HT1080 (cell line): ENCODE data around the gene ZNF74. TPM values are rescaled to one million over a fixed set of nuclear protein-coding genes. Genes with fewer than 3 reads are reported as not detected.
"Not testable (repeated sequence)": the region's sequence is repeated elsewhere in the genome, so short reads cannot be mapped to it uniquely, and the experiment has no call there.

Experiments
- DNase-seq: peaks from one replicate; pipeline ENCODE4 v3.0.0-alpha.2; 2015; ENCODE audit warnings: low read depth
- total RNA-seq: library from RNA; depleted of rRNA; stranded (reverse); fragments of >200 nt; shearing (Covaris generic); gene quantifications from 2 replicates; pipeline ENCODE4 v1.2.3, GENCODE V29; 2014

ZNF74 gene
- total RNA-seq, 1 experiment from 2014 or later: 11.7 TPM

GRCh38 chr22:20374130-20374529, 19.8 kb upstream of the ZNF74 start:
- DNase-seq: not testable (repeated sequence)

DNA sequence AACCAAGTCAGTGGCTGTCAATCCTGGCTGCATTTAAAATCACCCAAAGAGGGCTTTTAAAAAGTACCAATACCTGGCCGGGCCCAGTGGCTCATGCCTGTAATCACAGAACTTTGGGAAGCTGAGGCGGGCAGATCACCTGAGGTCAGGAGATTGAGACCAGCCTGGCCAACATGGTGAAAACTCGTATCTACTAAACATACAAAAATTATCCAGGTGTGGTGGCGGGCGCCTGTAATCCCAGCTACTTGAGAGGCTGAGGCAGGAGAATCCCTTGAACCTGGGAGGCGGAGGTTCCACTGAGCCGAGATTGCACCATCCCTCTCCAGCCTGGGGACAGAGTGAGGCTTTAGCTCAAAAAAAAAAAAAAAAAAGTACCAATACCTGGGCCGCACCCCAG, 17.7 kb upstream of the ZNF74 start:
- not testable (repeated sequence) for DNase-seq

DNA sequence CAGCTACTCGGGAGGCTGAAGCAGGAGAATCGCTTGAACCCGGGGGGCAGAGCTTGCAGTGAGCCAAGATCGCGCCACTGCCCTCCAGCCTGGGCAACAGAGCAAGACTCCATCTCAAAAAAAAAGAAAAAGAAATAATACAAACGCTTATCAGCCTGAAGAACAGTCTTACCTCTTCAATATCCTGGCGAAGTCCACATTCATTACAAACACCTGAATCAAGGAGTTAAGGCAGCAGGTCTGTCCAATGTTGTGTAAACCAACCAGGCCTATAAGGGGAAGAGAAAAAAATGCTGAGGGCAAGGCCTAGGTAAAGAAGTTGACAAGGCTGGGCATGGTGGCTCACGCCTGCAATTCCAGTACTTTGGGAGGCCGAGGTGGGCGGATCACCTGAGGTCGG, 17.0 kb upstream of the ZNF74 start:
- not testable (repeated sequence) for DNase-seq

DNA sequence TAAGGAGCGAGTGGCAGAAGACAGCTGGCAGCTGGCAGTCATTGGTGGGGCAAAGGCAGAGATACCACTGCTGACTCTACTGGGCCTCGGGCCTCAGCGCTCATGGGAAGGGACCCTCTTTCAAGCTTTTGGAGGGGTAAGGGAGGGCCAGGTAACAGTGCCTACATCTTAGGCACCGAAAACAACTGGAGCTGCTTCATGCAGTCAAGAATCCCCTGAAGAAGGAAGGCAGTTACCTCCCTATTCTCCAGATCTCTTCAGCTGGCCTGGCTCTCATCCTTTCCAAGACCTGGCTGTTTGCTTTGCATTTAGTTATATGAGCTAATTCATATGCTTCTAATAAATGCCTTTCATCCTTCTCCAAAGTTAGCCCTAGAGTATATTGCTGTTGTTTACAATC, 15.8 kb upstream of the ZNF74 start:
- no peak for DNase-seq

DNA sequence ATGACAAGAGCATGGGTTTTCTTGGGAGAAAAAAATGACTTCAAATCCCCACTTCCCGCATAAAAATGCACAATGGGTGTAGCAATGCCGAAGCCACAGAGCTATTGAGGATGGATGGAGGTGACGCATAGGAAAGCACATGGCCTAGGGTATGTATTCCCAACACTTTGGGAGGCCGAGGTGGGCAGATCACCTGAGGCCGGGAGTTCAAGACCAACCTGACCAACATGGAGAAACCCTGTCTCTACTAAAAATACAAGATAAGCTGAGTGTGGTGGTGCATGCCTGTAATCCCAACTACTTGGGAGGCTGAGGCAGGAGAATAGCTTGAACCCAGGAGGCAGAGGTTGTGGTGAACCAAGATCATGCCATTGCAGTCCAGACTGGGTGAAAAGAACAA, 15.3 kb upstream of the ZNF74 start:
- not testable (repeated sequence) for DNase-seq

- no peak for DNase-seq
Observed at GRCh38 chr22:20380486-20380885, 13.5 kb upstream of the ZNF74 start.

DNA sequence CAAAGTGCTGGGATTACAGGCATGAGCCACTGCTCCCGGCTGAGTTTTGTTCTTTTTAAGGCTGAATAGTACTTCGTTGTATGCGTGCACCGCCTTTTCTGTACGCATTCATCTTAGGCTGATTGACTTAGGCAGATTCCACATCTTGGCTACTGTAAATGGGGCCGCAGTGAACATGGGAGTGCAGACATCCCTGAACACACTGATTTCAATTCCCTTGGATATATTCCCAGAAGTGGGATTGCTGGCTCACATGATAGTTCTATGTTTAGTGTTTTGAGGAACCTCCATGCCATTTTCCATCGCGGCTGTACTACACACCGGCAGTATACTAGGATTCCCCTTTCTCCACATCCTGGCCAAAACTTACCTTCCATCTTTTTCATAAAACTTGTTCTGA, 10.4 kb upstream of the ZNF74 start:
- DNase-seq: no peak

DNA sequence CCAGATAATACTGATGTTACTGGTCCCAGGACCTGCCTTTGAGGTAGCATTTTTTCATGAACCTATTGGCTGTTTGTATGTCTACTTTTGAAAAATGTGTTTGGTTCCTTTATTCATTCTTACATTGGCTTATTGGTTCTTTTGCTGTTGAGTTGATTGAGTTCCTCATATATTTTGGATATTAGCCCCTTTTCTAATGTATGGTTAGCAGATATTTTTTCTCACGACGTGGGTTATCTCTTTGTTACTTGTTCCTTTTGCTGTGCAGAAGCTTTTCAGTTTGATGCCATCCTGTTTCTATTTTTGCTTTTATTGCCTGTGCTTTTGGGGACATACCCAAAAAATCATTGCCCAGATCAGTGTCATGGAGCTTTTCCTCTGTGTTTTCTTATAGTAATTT, 9.8 kb upstream of the ZNF74 start:
- no peak for DNase-seq

- DNase-seq: no peak
Observed at GRCh38 chr22:20384865-20385264, 9.1 kb upstream of the ZNF74 start.

DNA sequence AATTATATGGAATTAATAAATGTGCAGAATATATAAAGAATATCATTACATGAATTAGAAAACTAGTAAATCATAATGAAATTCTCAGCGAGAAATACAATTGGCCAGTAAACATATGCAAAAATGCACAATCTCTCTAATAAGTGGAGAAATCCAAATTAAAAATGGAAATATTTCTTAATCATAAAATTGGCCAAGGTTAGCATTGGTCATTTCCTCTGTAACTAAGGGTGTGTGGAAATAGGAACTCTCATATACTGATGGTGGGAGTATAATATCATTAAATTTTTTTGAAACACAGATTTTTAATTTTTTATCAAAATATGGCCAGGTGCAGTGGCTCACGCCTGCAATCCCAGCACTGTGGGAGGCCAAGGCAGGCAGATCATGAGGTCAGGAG, 7.6 kb upstream of the ZNF74 start:
- DNase-seq: no peak

DNA sequence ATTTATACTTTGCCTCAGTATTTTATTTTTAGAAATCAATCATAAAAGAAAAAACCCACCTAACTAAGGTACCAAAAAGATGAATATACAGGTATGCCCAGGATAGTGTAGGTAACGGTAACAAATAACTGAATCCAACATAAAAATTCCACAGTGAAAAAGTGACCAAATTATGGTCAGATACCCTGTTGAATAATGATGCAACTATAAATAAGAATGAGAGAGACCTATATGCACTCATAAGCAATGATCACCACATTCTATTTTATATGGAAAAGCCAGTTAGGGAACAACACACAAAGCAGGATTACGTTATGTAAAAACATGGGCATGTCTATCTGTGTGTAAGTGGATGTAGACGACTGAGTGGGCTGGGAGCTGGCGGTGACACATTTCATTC, 7.0 kb upstream of the ZNF74 start:
- DNase-seq: no peak

- no peak for DNase-seq
Observed at GRCh38 chr22:20388200-20388599, 5.8 kb upstream of the ZNF74 start.

GRCh38 chr22:20389288-20389687, 4.7 kb upstream of the ZNF74 start:
- DNase-seq: no peak

DNA sequence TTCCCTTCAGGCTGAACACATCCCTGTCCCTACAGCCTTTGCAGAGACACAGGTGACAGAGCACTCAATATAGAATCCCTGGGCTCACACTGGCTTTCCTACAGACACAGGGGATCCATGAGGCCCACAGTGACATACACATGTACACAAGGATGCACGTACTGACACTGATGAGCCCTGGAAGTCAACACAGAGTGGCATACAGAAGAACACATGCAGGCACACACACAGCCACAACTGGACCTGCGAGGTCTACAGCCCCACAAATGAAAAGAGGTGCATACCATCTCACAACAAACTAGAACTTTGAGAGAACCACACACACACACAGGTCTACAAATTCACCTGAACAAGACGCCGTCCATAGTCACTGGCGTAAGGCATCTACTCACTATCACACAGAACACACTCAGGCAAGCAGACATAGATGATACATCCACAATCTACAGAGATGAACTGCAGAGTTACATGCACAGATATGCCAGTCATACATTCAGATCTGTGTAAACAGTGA, 3.5 kb upstream of the ZNF74 start:
- no peak for DNase-seq

GRCh38 chr22:20391222-20391621, 2.7 kb upstream of the ZNF74 start:
- no peak for DNase-seq

- DNase-seq: not testable (repeated sequence)
Observed at GRCh38 chr22:20392365-20392881, 1.5 kb upstream of the ZNF74 start.

- DNase-seq: no peak
Observed at GRCh38 chr22:20392983-20393704, 807 bp upstream of the ZNF74 start.

GRCh38 chr22:20395181-20395906, 1.4 kb downstream of the ZNF74 start:
- DNase-seq: no peak

DNA sequence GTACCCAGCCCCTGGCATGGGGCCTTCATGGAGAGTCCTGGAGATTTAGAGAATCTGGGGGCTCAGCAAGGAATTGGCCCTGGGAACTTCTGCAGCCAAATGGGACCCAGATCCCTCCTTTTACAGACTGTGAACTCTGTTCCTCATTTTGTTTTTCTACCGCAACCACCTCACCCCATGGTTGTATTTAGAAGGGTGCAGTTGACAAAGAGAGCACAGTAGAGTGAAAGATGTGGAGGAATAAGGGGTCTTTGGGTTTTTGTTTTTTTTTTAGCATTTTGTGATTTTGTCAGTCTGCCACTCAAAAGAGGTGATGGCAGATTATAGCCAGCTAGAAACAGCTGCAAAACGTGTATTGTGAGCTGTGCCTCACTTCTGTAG, 1.9 kb downstream of the ZNF74 start:
- no peak for DNase-seq

DNA sequence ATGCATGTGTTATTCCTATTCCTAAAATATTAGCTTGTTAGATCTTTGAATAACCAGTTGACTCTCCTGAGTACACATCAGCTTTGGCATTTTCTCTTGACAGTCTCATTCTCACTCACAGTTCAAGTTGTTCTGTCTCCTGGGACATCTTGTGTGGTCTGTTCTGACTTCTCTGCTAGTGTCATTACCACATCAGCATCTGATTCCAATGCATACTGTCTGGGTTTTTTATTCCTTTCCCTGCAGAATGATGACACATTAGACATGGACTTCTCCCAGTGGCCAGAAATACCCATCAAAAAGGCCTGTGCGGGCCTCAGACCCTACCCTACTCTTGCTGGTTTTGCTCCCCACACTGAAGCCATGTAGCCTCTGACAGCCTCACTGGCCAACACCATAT, 2.7 kb downstream of the ZNF74 start:
- no peak for DNase-seq

- DNase-seq: no peak
Observed at GRCh38 chr22:20397498-20397897, 3.5 kb downstream of the ZNF74 start.

GRCh38 chr22:20398420-20398819, 4.5 kb downstream of the ZNF74 start:
- no peak for DNase-seq
